MM.1S (cell line): ENCODE measurements around the gene CS.

ENCODE experiments used
- DNase-seq: peaks from one replicate; pipeline ENCODE4 v3.0.0-alpha.2; 2015
- H2AFZ ChIP-seq: fragments of 300-600 bp; sonication (generic); 2 replicates; pipeline ENCODE4 v1.6.0; 2016; ENCODE audit warnings: antibody characterized with exemption, low read length
- H3F3A ChIP-seq: fragments of 300-600 bp; sonication (generic); 2 replicates; pipeline ENCODE4 v1.6.1; 2016; ENCODE audit warnings: mild to moderate bottlenecking, antibody characterized with exemption, low read length, moderate library complexity, mixed read lengths; ENCODE audit not compliant: insufficient read depth
- H3K27ac ChIP-seq: fragments of 300-600 bp; sonication (generic); 2 replicates; pipeline ENCODE4 v1.5.1; 2016; ENCODE audit warnings: mild to moderate bottlenecking, low read length
- H3K27me3 ChIP-seq: fragments of 300-600 bp; sonication (generic); replicated peaks from 2 replicates; pipeline ENCODE4 v1.6.0; 2016; ENCODE audit warnings: low read length; ENCODE audit not compliant: insufficient read depth
- H3K36me3 ChIP-seq: fragments of 300-600 bp; sonication (generic); replicated peaks from 2 replicates; pipeline ENCODE4 v1.6.1; 2016; ENCODE audit warnings: mild to moderate bottlenecking, low read length, mixed read lengths; ENCODE audit not compliant: insufficient read depth
- H3K4me1 ChIP-seq: fragments of 300-600 bp; sonication (generic); 2 replicates; pipeline ENCODE4 v1.6.1; 2016; ENCODE audit warnings: low read length, mixed read lengths
- H3K4me2 ChIP-seq: fragments of 300-600 bp; sonication (generic); 2 replicates; pipeline ENCODE4 v1.6.0; 2016; ENCODE audit warnings: low read depth, low read length
- H3K4me3 ChIP-seq: fragments of 300-600 bp; sonication (generic); 2 replicates; pipeline ENCODE4 v1.5.1; 2016; ENCODE audit warnings: low read length, mixed read lengths
- H3K79me2 ChIP-seq: fragments of 300-600 bp; sonication (generic); 2 replicates; pipeline ENCODE4 v1.6.1; 2016; ENCODE audit warnings: mixed run types, low read length, mixed read lengths
- H3K9ac ChIP-seq: fragments of 300-600 bp; sonication (generic); 2 replicates; pipeline ENCODE4 v1.6.1; 2016; ENCODE audit warnings: low read length, mixed read lengths
- H3K9me2 ChIP-seq: fragments of 300-600 bp; sonication (generic); replicated peaks from 2 replicates; pipeline ENCODE4 v1.6.1; 2016; ENCODE audit warnings: mild to moderate bottlenecking, low read length, mixed read lengths; ENCODE audit not compliant: insufficient read depth
- H3K9me3 ChIP-seq: fragments of 300-600 bp; sonication (generic); replicated peaks from 2 replicates; pipeline ENCODE4 v1.6.1; 2016; ENCODE audit warnings: mild to moderate bottlenecking, low read length, mixed read lengths; ENCODE audit not compliant: insufficient read depth
- H4K20me1 ChIP-seq: fragments of 300-600 bp; sonication (generic); 2 replicates; pipeline ENCODE4 v1.6.1; 2016; ENCODE audit warnings: mild to moderate bottlenecking, low read length, moderate library complexity, mixed read lengths; ENCODE audit not compliant: insufficient read depth
- CTCF ChIP-seq: fragments of 300-600 bp; sonication (generic); IDR thresholded peaks from 2 replicates; pipeline ENCODE4 v1.5.1; 2016; ENCODE audit warnings: antibody characterized with exemption, low read length, mixed read lengths
- EZH2 ChIP-seq: fragments of 300-600 bp; sonication (generic); optimal IDR thresholded peaks from 2 replicates; pipeline ENCODE3; 2017; ENCODE audit warnings: low read depth, mild to moderate bottlenecking, antibody characterized with exemption, low read length, mixed read lengths
- EZH2phosphoT487 ChIP-seq: fragments of 300-600 bp; sonication (generic); IDR thresholded peaks from 2 replicates; pipeline ENCODE4 v1.6.1; 2018; ENCODE audit warnings: antibody characterized with exemption, low read length

Gene CS

DNA sequence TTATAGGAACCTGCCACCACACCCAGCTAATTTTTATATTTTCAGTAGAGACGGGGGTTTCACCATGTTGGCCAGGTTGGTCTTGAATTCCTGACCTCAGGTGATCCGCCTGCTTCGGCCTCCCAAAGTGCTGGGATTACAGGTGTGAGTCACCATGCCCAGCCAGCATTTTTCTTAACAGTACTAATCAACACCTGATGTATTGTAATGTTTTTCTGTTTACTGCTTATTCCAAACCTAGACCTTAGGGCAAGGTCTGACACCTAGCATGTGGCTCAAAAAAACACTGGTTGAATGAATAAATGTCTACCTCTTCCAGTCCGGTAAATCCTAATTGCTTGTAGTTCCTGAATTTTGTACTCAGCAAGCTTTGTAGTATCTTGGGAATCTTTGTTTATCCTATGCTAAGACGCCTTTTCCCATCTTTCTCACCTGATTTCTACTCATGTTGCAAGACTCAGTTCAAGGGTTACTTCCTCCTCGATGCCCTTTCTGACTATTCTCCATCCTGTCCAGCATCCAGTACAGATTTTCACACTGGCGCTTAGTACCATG, 30.9 kb upstream of the CS start:
- no peak for DNase-seq
- no peaks in the 10 kb centered on the region for H4K20me1 ChIP-seq
- no peak for TF ChIP-seq EZH2phosphoT487
- no peak for TF ChIP-seq CTCF
- no peak overlapping the region for H3K9ac ChIP-seq
- no peaks in the 10 kb centered on the region for H3K36me3 ChIP-seq
- H3K27ac ChIP-seq, result no peak overlapping the region
- no peaks in the 10 kb centered on the region for H3K9me2 ChIP-seq
- no peak overlapping the region for H3K4me2 ChIP-seq
- H2AFZ ChIP-seq, result no peak overlapping the region
- no peak overlapping the region for H3K4me3 ChIP-seq
- H3K4me1 ChIP-seq, result peaks cover 11% of the 10 kb centered on the region
- H3F3A ChIP-seq, result peaks cover 9% of the 10 kb centered on the region
- H3K27me3 ChIP-seq, result no peaks in the 10 kb centered on the region
- peaks cover 15% of the 10 kb centered on the region for H3K79me2 ChIP-seq
- H3K9me3 ChIP-seq, result no peaks in the 10 kb centered on the region

DNA sequence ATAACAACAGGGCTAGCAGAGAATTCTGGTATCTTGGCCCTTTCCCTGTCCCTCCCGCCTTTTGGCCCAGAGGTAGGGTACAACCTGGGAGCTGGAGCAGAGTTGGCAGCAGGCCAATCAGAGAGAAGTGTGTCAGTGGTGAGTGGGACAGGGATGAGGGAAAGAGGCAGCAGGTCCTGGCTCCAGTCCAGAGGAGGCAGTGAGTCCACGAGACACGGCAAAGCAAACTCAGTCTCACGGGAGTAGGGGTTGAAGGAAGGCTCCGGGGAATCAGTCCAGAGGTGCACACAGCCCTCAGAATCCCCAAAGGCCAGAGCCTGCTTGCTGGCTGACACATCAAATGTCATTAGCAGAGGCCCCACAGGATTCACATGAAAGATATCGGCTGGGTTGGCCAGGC, 26.4 kb upstream of the CS start:
- H3K4me1 ChIP-seq, result no peaks in the 10 kb centered on the region
- no peak overlapping the region for H3K27ac ChIP-seq
- H3K9me3 ChIP-seq, result no peaks in the 10 kb centered on the region
- H3K27me3 ChIP-seq, result no peaks in the 10 kb centered on the region
- H3K79me2 ChIP-seq, result no peaks in the 10 kb centered on the region
- no peak overlapping the region for H3K4me2 ChIP-seq
- H3K36me3 ChIP-seq, result no peaks in the 10 kb centered on the region
- H3F3A ChIP-seq, result no peaks in the 10 kb centered on the region
- TF ChIP-seq EZH2, result no peak
- TF ChIP-seq CTCF, result no peak
- no peak for TF ChIP-seq EZH2phosphoT487
- no peak overlapping the region for H3K9ac ChIP-seq
- H2AFZ ChIP-seq, result no peak overlapping the region
- no peak for DNase-seq
- no peak overlapping the region for H3K4me3 ChIP-seq
- no peaks in the 10 kb centered on the region for H3K9me2 ChIP-seq
- no peaks in the 10 kb centered on the region for H4K20me1 ChIP-seq

GRCh38 chr12:56326126-56326525, 26.0 kb upstream of the CS start:
- Histone ChIP-seq H2AFZ (no peak overlapping the region), H3K27ac (no peak overlapping the region), H3K9me2 (no peaks in the 10 kb centered on the region), H3K4me3 (no peak overlapping the region), H4K20me1 (no peaks in the 10 kb centered on the region), H3K27me3 (no peaks in the 10 kb centered on the region), H3K79me2 (no peaks in the 10 kb centered on the region), H3F3A (no peaks in the 10 kb centered on the region), H3K9me3 (no peaks in the 10 kb centered on the region), H3K4me1 (no peaks in the 10 kb centered on the region), H3K9ac (no peak overlapping the region), H3K36me3 (no peaks in the 10 kb centered on the region), H3K4me2 (no peak overlapping the region)
- no peak for DNase-seq
- TF ChIP-seq EZH2 (no peak), EZH2phosphoT487 (no peak), CTCF (no peak)
